Natural killer cell (primary cell): Measurements from ENCODE around the gene WNT2B. TPM values are rescaled to one million over a fixed set of nuclear protein-coding genes. Genes with fewer than 3 reads are reported as not detected.

ENCODE experiments used
- ATAC-seq, 3 donors: fragments of 150-1000 bp in 2 of 3; fragments of 200-7000 bp in 1 of 3; cut with Tn5 transposase; 1 replicate in 1 of 3; 2 replicates in 2 of 3; pipeline ENCODE4 v1.10.0; 2021; ENCODE audit warnings: mild to moderate bottlenecking in 2 of 3, moderate library complexity in 2 of 3
- DNase-seq, 2 donors: peaks; one replicate each; pipeline versions ENCODE4 v3.0.0 to v3.0.0-alpha.2; 2013 to 2021; ENCODE audit warnings: mixed read lengths in 1 of 2
- H3K27ac ChIP-seq: one replicate; pipeline ENCODE4 v1.5.1; 2013; ENCODE audit warnings: mild to moderate bottlenecking, low read length
- H3K27me3 ChIP-seq: one replicate; pipeline ENCODE4 v1.6.1; 2013; ENCODE audit warnings: low read length; ENCODE audit not compliant: control insufficient read depth, insufficient read depth
- H3K36me3 ChIP-seq: one replicate; pipeline ENCODE4 v1.6.1; 2013; ENCODE audit warnings: low read length; ENCODE audit not compliant: control insufficient read depth, insufficient read depth
- H3K4me1 ChIP-seq: one replicate; pipeline ENCODE4 v1.6.1; 2013; ENCODE audit warnings: low read length; ENCODE audit not compliant: control insufficient read depth, insufficient read depth
- H3K4me3 ChIP-seq: one replicate; pipeline ENCODE4 v1.5.1; 2013; ENCODE audit warnings: low read length
- H3K9me3 ChIP-seq: one replicate; pipeline ENCODE4 v1.6.1; 2013; ENCODE audit warnings: low read length; ENCODE audit not compliant: control insufficient read depth, insufficient read depth
- H3K27ac Mint-ChIP-seq, 2 donors: one replicate each; pipeline ENCODE4 v1.8.0; 2022; ENCODE audit warnings: mild to moderate bottlenecking in 2 of 2, mixed read lengths in 2 of 2, moderate library complexity in 1 of 2
- H3K27me3 Mint-ChIP-seq, 2 donors: one replicate each; pipeline ENCODE4 v1.8.0; 2022; ENCODE audit warnings: low read depth in 2 of 2, mixed read lengths in 2 of 2
- H3K36me3 Mint-ChIP-seq: one replicate; pipeline ENCODE4 v1.8.0; 2022; ENCODE audit warnings: mixed read lengths
- H3K4me1 Mint-ChIP-seq, 2 donors: one replicate each; pipeline ENCODE4 v1.8.0; 2022; ENCODE audit warnings: mixed read lengths in 2 of 2
- H3K4me3 Mint-ChIP-seq: one replicate; pipeline ENCODE4 v1.8.0; 2022; ENCODE audit warnings: mild to moderate bottlenecking, moderate library complexity, mixed read lengths
- H3K9me3 Mint-ChIP-seq, 2 donors: one replicate each; pipeline ENCODE4 v1.8.0; 2022; ENCODE audit warnings: mixed read lengths in 2 of 2
- CTCF ChIP-seq: fragments of 200-600 bp; IDR thresholded peaks from one replicate; pipeline ENCODE4 v1.8.0; 2022; ENCODE audit warnings: antibody characterized with exemption
- WGBS: methylation state at CpG from one replicate; pipeline ENCODE4 v1.1.7; 2013; ENCODE audit warnings: missing lambda C conversion rate; ENCODE audit not compliant: insufficient coverage; 5-methylcytosine and 5-hydroxymethylcytosine counted together
- intact Hi-C: fragments of 100-400 bp; cut with micrococcal nuclease; formaldehyde crosslinking; loops from one replicate; pipeline ENCODE4 v1.14.2; 2022
- total RNA-seq, 4 donors: library from RNA; stranded (reverse); fragments of 120-200 nt in 1 of 4; gene quantifications; one replicate each; pipeline versions ENCODE4 v1.2.3 to v1.2.4, GENCODE V29; 2013 to 2022

The WNT2B gene
- total RNA-seq, 3 donors from 2014 or later (not counting 1 experiment from before 2014, with no cell fraction given) = 0.16 to 0.20 (median 0.18) TPM

GRCh38 chr1:112506306-112506705, 2.5 kb upstream of the WNT2B start:
- Mint-ChIP-seq H3K4me1 (peaks cover 0 to 8% of the 10 kb centered on the region in 2 donors), H3K36me3 (no peaks in the 10 kb centered on the region), H3K27ac (no peak overlapping the region), H3K9me3 (no peaks in the 10 kb centered on the region), H3K27me3 (peaks cover 46 to 51% of the 10 kb centered on the region in 2 donors), H3K4me3 (no peak overlapping the region)
- intact Hi-C loops = loop anchor here (10.0 kb wide), 1 partner anchor 298 kb away; no protein-coding TSS in a partner anchor
- H3K27me3 ChIP-seq = peaks cover 28% of the 10 kb centered on the region
- no peak overlapping the region for H3K4me3 ChIP-seq
- DNase-seq (no peak), ATAC-seq (no peak)
- no peak for TF ChIP-seq CTCF
- H3K9me3 ChIP-seq = no peaks in the 10 kb centered on the region
- 50% methylated on average over 1 of the region's 2 CpGs for WGBS
- no peaks in the 10 kb centered on the region for H3K36me3 ChIP-seq
- H3K4me1 ChIP-seq = peaks cover 24% of the 10 kb centered on the region
- H3K27ac ChIP-seq = no peak overlapping the region

- Mint-ChIP-seq H3K27me3 (peaks cover 44 to 50% of the 10 kb centered on the region in 2 donors), H3K27ac (no peak overlapping the region)
- H3K4me1 ChIP-seq = peaks cover 22% of the 10 kb centered on the region
These were observed 2.0 kb upstream of the WNT2B start for GRCh38 chr1:112506731-112507130.

GRCh38 chr1:112507336-112507735, 1.4 kb upstream of the WNT2B start:
- TF ChIP-seq CTCF = no peak
- no peaks in the 10 kb centered on the region for H3K9me3 ChIP-seq
- H3K27ac Mint-ChIP-seq = no peak overlapping the region
- H3K4me3 ChIP-seq = no peak overlapping the region
- intact Hi-C loops = loop anchor here (10.0 kb wide), 1 partner anchor 297 kb away; no protein-coding TSS in a partner anchor
- peaks cover 0 to 8% of the 10 kb centered on the region in 2 donors for H3K4me1 Mint-ChIP-seq
- no peaks in the 10 kb centered on the region for H3K36me3 Mint-ChIP-seq
- H3K27ac ChIP-seq = no peak overlapping the region
- H3K27me3 Mint-ChIP-seq = peaks cover 42 to 54% of the 10 kb centered on the region in 2 donors
- H3K4me3 Mint-ChIP-seq = peak overlapping the region; percentile 89
- H3K27me3 ChIP-seq = peaks cover 20% of the 10 kb centered on the region
- peaks cover 16% of the 10 kb centered on the region for H3K4me1 ChIP-seq
- WGBS = 93% methylated on average over 4 of the region's 9 CpGs
- ATAC-seq (no peak), DNase-seq (no peak)
- H3K9me3 Mint-ChIP-seq = no peaks in the 10 kb centered on the region
- no peaks in the 10 kb centered on the region for H3K36me3 ChIP-seq

More at GRCh38 chr1:112506731-112507130, 2.0 kb upstream of the WNT2B start:
- 97% methylated on average over 8 of the region's 8 CpGs for WGBS
- no peak for ATAC-seq
- Mint-ChIP-seq H3K9me3 (no peaks in the 10 kb centered on the region), H3K4me1 (peaks cover 0 to 8% of the 10 kb centered on the region in 2 donors), H3K36me3 (no peaks in the 10 kb centered on the region), H3K4me3 (peak overlapping the region; percentile 89)
- intact Hi-C loops = loop anchor here (10.0 kb wide), 1 partner anchor 298 kb away; no protein-coding TSS in a partner anchor
- no peak for TF ChIP-seq CTCF
- Histone ChIP-seq H3K27ac (no peak overlapping the region), H3K9me3 (no peaks in the 10 kb centered on the region), H3K36me3 (no peaks in the 10 kb centered on the region), H3K4me3 (no peak overlapping the region), H3K27me3 (peaks cover 24% of the 10 kb centered on the region)
- DNase-seq = no peak

GRCh38 chr1:112507921-112508277, 866 bp upstream of the WNT2B start:
- Histone ChIP-seq H3K36me3 (no peaks in the 10 kb centered on the region), H3K27ac (no peak overlapping the region), H3K9me3 (no peaks in the 10 kb centered on the region), H3K4me1 (peaks cover 16% of the 10 kb centered on the region), H3K27me3 (peaks cover 15% of the 10 kb centered on the region), H3K4me3 (peak overlapping the region; percentile 42)
- intact Hi-C loops = loop anchor here (10.0 kb wide), 1 partner anchor 297 kb away; no protein-coding TSS in a partner anchor
- Mint-ChIP-seq H3K4me1 (peaks cover 0 to 8% of the 10 kb centered on the region in 2 donors), H3K9me3 (no peaks in the 10 kb centered on the region), H3K4me3 (peak overlapping the region; percentile 89), H3K27me3 (peaks cover 36 to 49% of the 10 kb centered on the region in 2 donors), H3K36me3 (no peaks in the 10 kb centered on the region), H3K27ac (peak overlapping the region in 1 of 2 donors; percentile 29)
- TF ChIP-seq CTCF = no peak
- ATAC-seq (peak in 2 of 3 donors; percentile 17 to 28), DNase-seq (peak in 1 of 2 donors; percentile 46)
- under 1% methylated on average over 13 of the region's 15 CpGs for WGBS
